Transverse colon (tissue), 4 donors: ENCODE measurements around the gene LRRC8C. TPM values are rescaled to one million over a fixed set of nuclear protein-coding genes. Genes with fewer than 3 reads are reported as not detected.

Source experiments
- DNase-seq: peaks from one replicate; pipeline ENCODE4 v3.0.0-alpha.2; 2019
- H3K27ac ChIP-seq, 4 donors: fragments of 200-600 bp; sonication (generic); 2 replicates each; pipeline ENCODE4 v1.5.1; 2016 to 2018; ENCODE audit warnings: inconsistent platforms in 4 of 4
- H3K27me3 ChIP-seq: fragments of 200-600 bp; sonication (generic); 2 replicates; pipeline ENCODE4 v1.5.1; 2017; ENCODE audit warnings: inconsistent platforms
- H3K36me3 ChIP-seq, 4 donors: fragments of 200-600 bp; sonication (generic); 2 replicates each; pipeline ENCODE4 v1.5.1; 2017 to 2019; ENCODE audit warnings: inconsistent platforms in 4 of 4
- H3K4me1 ChIP-seq, 4 donors: fragments of 200-600 bp; sonication (generic); 2 replicates each; pipeline ENCODE4 v1.5.1; 2017 to 2020; ENCODE audit warnings: inconsistent platforms in 4 of 4
- H3K4me3 ChIP-seq, 4 donors: fragments of 200-600 bp; sonication (generic); 1 replicate in 1 of 4; 2 replicates in 3 of 4; pipeline versions ENCODE4 v1.5.1 to v1.6.1; 2017 to 2019; ENCODE audit warnings: inconsistent platforms in 4 of 4
- H3K9me3 ChIP-seq, 2 donors: fragments of 200-600 bp; sonication (generic); 2 replicates each; pipeline ENCODE4 v1.5.1; 2017 to 2019; ENCODE audit warnings: inconsistent platforms in 2 of 2
- CTCF ChIP-seq, 5 experiments: fragments of 200-600 bp in 3 of 5; fragments of 450-650 bp in 2 of 5; sonication (generic) in 3 of 5; IDR thresholded peaks; 1 replicate in 2 of 5; 2 replicates in 3 of 5; pipeline ENCODE4 v1.5.1; 2016 to 2017; ENCODE audit warnings: antibody characterized with exemption in 5 of 5, inconsistent platforms in 3 of 5, mild to moderate bottlenecking in 2 of 5, moderate library complexity in 1 of 5
- EP300 ChIP-seq: sonication (generic); formaldehyde crosslinking; IDR thresholded peaks from one replicate; pipeline ENCODE4 v1.6.1; 2017; ENCODE audit warnings: antibody characterized with exemption, low read depth
- POLR2A ChIP-seq: fragments of 450-650 bp; IDR thresholded peaks from one replicate; pipeline ENCODE4 v1.6.1; 2016; ENCODE audit warnings: antibody characterized with exemption, mild to moderate bottlenecking, moderate library complexity
- POLR2AphosphoS5 ChIP-seq, 3 donors: sonication (generic); formaldehyde crosslinking; IDR thresholded peaks; one replicate each; pipeline ENCODE4 v1.6.1; 2016; ENCODE audit warnings: antibody characterized with exemption in 3 of 3
- WGBS, 2 donors: methylation state at CpG; one replicate each; pipeline ENCODE4 v1.1.5; 2018; ENCODE audit warnings: low coverage in 1 of 2; 5-methylcytosine and 5-hydroxymethylcytosine counted together
- in situ Hi-C, 4 donors: fragments of 200-750 bp; cut with MboI; loops; one replicate each; pipeline versions ENCODE4 v1.15.0 to v1.15.1; 2017; ENCODE audit warnings: low sequenced_read_pairs in 3 of 4, low pct_ligation_motif_present in 1 of 4, low pct_unique_long_range_greater_than_20kb in 1 of 4
- intact Hi-C: fragments of 100-400 bp; cut with DNase I; formaldehyde crosslinking; loops from one replicate; pipeline ENCODE4 v1.15.1; 2023; ENCODE audit warnings: low total_unique reads
- total RNA-seq, 4 donors: library from RNA; depleted of rRNA; stranded (reverse); fragments of >200 nt; gene quantifications; one replicate each; pipeline ENCODE4 v1.1.0, GENCODE V29; 2016

LRRC8C gene
- total RNA-seq, 4 donors from 2014 or later, result 2.4 to 4.4 (median 2.7) TPM

GRCh38 chr1:89646259-89646658, 13.3 kb downstream of the LRRC8C start:
- in situ Hi-C loops (loop anchor here in 3 of 4 donors (25.0 kb wide), 2 partner anchors 116 to 341 kb away; partner anchors contain the start of gene ZNF326 (in 1 of the 3)), intact Hi-C loops (no loop called here)
- H3K36me3 ChIP-seq, result no peaks in the 10 kb centered on the region
- no peaks in the 10 kb centered on the region for H3K4me1 ChIP-seq
- TF ChIP-seq POLR2A, result no peak
- TF ChIP-seq EP300, result no peak
- TF ChIP-seq CTCF (IDR thresholded peaks at IDR 0.05), result no peak
- no peaks in the 10 kb centered on the region for H3K27me3 ChIP-seq
- peaks cover 0 to 7% of the 10 kb centered on the region in 2 donors for H3K9me3 ChIP-seq
- WGBS, 2 donors, result 44 to 62% methylated on average over 1 of the region's 1 CpG
- DNase-seq, result no peak
- H3K27ac ChIP-seq, result no peak overlapping the region
- H3K4me3 ChIP-seq, result no peak overlapping the region

- DNase-seq, result no peak
- no peak overlapping the region for H3K27ac ChIP-seq
- peaks cover 0 to 7% of the 10 kb centered on the region in 2 donors for H3K9me3 ChIP-seq
- TF ChIP-seq POLR2AphosphoS5 (IDR thresholded peaks at IDR 0.05) (no peak), POLR2A (no peak)
- no peaks in the 10 kb centered on the region for H3K36me3 ChIP-seq
- H3K4me3 ChIP-seq, result no peak overlapping the region
- no peaks in the 10 kb centered on the region for H3K27me3 ChIP-seq
- H3K4me1 ChIP-seq, result no peaks in the 10 kb centered on the region
- in situ Hi-C loops, result loop anchor here in 3 of 4 donors (25.0 kb wide), 2 partner anchors 113 to 338 kb away; partner anchors contain the start of gene ZNF326 (in 1 of the 3)
- intact Hi-C loops, result no loop called here
Measured at GRCh38 chr1:89649783-89650182, 16.9 kb downstream of the LRRC8C start.

- intact Hi-C loops, result no loop called here
- 91 to 92% methylated on average over 2 of the region's 2 CpGs for WGBS, 2 donors
- H3K27ac ChIP-seq, result no peak overlapping the region
- H3K4me3 ChIP-seq, result no peak overlapping the region
- in situ Hi-C loops, result no loop called here
- no peaks in the 10 kb centered on the region for H3K27me3 ChIP-seq
- TF ChIP-seq EP300 (no peak), POLR2A (no peak), CTCF (IDR thresholded peaks at IDR 0.05) (no peak), POLR2AphosphoS5 (IDR thresholded peaks at IDR 0.05) (no peak)
- no peaks in the 10 kb centered on the region for H3K36me3 ChIP-seq
- no peak for DNase-seq
- H3K9me3 ChIP-seq, result no peaks in the 10 kb centered on the region
- H3K4me1 ChIP-seq, result no peaks in the 10 kb centered on the region
Measured at GRCh38 chr1:89652373-89652772, 19.5 kb downstream of the LRRC8C start.

- Histone ChIP-seq H3K9me3 (no peaks in the 10 kb centered on the region), H3K4me3 (no peak overlapping the region), H3K4me1 (peaks cover 0 to 4% (median 0%) of the 10 kb centered on the region in 4 donors), H3K27me3 (no peaks in the 10 kb centered on the region), H3K27ac (no peak overlapping the region), H3K36me3 (no peaks in the 10 kb centered on the region)
- DNase-seq, result no peak
- 29 to 47% methylated on average over 3 of the region's 3 CpGs for WGBS, 2 donors
- intact Hi-C loops, result no loop called here
- TF ChIP-seq POLR2A (no peak), POLR2AphosphoS5 (IDR thresholded peaks at IDR 0.05) (no peak), EP300 (no peak), CTCF (IDR thresholded peaks at IDR 0.05) (no peak)
- in situ Hi-C loops, result no loop called here
Measured at GRCh38 chr1:89657886-89658285, 25.0 kb downstream of the LRRC8C start.
